A673 (cell line): ENCODE data around the gene EPO. TPM values are rescaled to one million over a fixed set of nuclear protein-coding genes. Genes with fewer than 3 reads are reported as not detected.

Source experiments
- BruUV-seq: library from RNA; stranded (reverse); fragments of 400-500 nt; replicated peaks from 2 replicates; lab custom pipeline; 2021; lab: Mats Ljungman, UMichigan
- CTCF ChIA-PET: fragments of 300-600 bp; sonication (Branson Sonifier 250); formaldehyde crosslinking; loops from one replicate; lab custom pipeline; 2022; ENCODE audit warnings: antibody characterized with exemption; lab: Charles Lee
- POLR2A ChIA-PET: fragments of 300-600 bp; sonication (Branson Sonifier 250); formaldehyde crosslinking; loops from one replicate; lab custom pipeline; 2022; ENCODE audit warnings: antibody characterized with exemption; ENCODE audit not compliant: low non-redundant PET; lab: Charles Lee
- DNase-seq: peaks from one replicate; pipeline ENCODE4 v3.0.0-alpha.2; 2015; ENCODE audit warnings: low spot score
- H3K27ac ChIP-seq: fragments of 200-600 bp; sonication (generic); 2 replicates; pipeline ENCODE4 v1.5.1; 2016; ENCODE audit warnings: mixed run types, low read depth, mild to moderate bottlenecking, mixed read lengths, antibody characterized with exemption, low read length; ENCODE audit not compliant: poor library complexity, severe bottlenecking
- H3K27me3 ChIP-seq: fragments of 200-600 bp; sonication (generic); replicated peaks from 2 replicates; pipeline ENCODE4 v1.6.1; 2017; ENCODE audit warnings: mixed run types, low read depth, mild to moderate bottlenecking, mixed read lengths, antibody characterized with exemption, low read length; ENCODE audit not compliant: insufficient read depth, poor library complexity
- H3K36me3 ChIP-seq: fragments of 200-600 bp; sonication (generic); 2 replicates; pipeline ENCODE4 v1.6.1; 2016; ENCODE audit warnings: mixed run types, mild to moderate bottlenecking, mixed read lengths, antibody characterized with exemption, low read length; ENCODE audit not compliant: insufficient read depth, poor library complexity, severe bottlenecking
- H3K4me1 ChIP-seq: fragments of 200-600 bp; sonication (generic); 2 replicates; pipeline ENCODE4 v1.6.1; 2017; ENCODE audit warnings: mixed run types, mild to moderate bottlenecking, mixed read lengths, antibody characterized with exemption, low read length; ENCODE audit not compliant: insufficient read depth, poor library complexity, severe bottlenecking
- H3K4me3 ChIP-seq: fragments of 200-600 bp; sonication (generic); 2 replicates; pipeline ENCODE4 v1.5.1; 2016; ENCODE audit warnings: low read depth, mixed run types, mild to moderate bottlenecking, mixed read lengths, low read length; ENCODE audit not compliant: poor library complexity, severe bottlenecking
- H3K9me3 ChIP-seq: fragments of 200-600 bp; sonication (generic); 2 replicates; pipeline ENCODE4 v1.6.1; 2016; ENCODE audit warnings: mixed run types, low read depth, mild to moderate bottlenecking, mixed read lengths, antibody characterized with exemption, low read length; ENCODE audit not compliant: poor library complexity, severe bottlenecking
- CTCF ChIP-seq: fragments of 300-800, 200-600 bp; sonication (generic); conservative IDR thresholded peaks from 2 replicates; pipeline ENCODE4 v1.5.1; 2017; ENCODE audit warnings: low read depth, mild to moderate bottlenecking, antibody characterized with exemption, low read length, moderate library complexity, mixed read lengths
- EZH2 ChIP-seq: fragments of 200-600 bp; sonication (generic); IDR thresholded peaks from 2 replicates; pipeline ENCODE4 v1.6.1; 2017; ENCODE audit warnings: borderline replicate concordance, low read depth, mild to moderate bottlenecking, mixed read lengths, antibody characterized with exemption, low read length; ENCODE audit not compliant: poor library complexity, severe bottlenecking
- intact Hi-C: fragments of 100-400 bp; cut with micrococcal nuclease; formaldehyde crosslinking; loops from one replicate; pipeline ENCODE4 v1.10.0; 2022; ENCODE audit not compliant: unreplicated experiment
- total RNA-seq: library from RNA; stranded (reverse); gene quantifications from 2 replicates; pipeline ENCODE4 v1.2.3, GENCODE V29; 2021

Gene EPO
- total RNA-seq, 1 experiment from 2014 or later: 0.21 TPM

- no peak for TF ChIP-seq EZH2
- ChIA-PET CTCF (interaction anchor here (0.7 kb wide), 1 partner anchor 45 kb away, joined by 3 read pairs; no protein-coding TSS in a partner anchor), POLR2A (interaction anchor here (0.6 kb wide), 1 partner anchor 16 kb away, joined by 3 read pairs; no protein-coding TSS in a partner anchor)
- Histone ChIP-seq H3K27me3 (no peaks in the 10 kb centered on the region), H3K9me3 (no peaks in the 10 kb centered on the region), H3K4me1 (peaks cover 13% of the 10 kb centered on the region), H3K36me3 (peaks cover 58% of the 10 kb centered on the region), H3K27ac (no peak overlapping the region), H3K4me3 (no peak overlapping the region)
- no TSS peak for BruUV-seq
- DNase-seq: no peak
- intact Hi-C loops: loop anchor here (10.0 kb wide), 1 partner anchor 93 kb away; the partner anchor contains the start of genes FBXO24 and LRCH4
Measured at GRCh38 chr7:100677308-100678267, 42.7 kb upstream of the EPO start.

- CTCF ChIA-PET: interaction anchor here (0.7 kb wide), 1 partner anchor 46 kb away, joined by 3 read pairs; no protein-coding TSS in a partner anchor
- no peak for DNase-seq
- BruUV-seq: TSS peak; percentile 71
- TF ChIP-seq EZH2: no peak
- TF ChIP-seq CTCF: no peak
- POLR2A ChIA-PET: no interaction called here
- Histone ChIP-seq H3K4me3 (no peak overlapping the region), H3K4me1 (peaks cover 13% of the 10 kb centered on the region), H3K9me3 (no peaks in the 10 kb centered on the region), H3K27me3 (no peaks in the 10 kb centered on the region), H3K27ac (no peak overlapping the region), H3K36me3 (peaks cover 66% of the 10 kb centered on the region)
- intact Hi-C loops: loop anchor here (10.0 kb wide), 1 partner anchor 94 kb away; the partner anchor contains the start of genes FBXO24 and LRCH4
Measured at GRCh38 chr7:100678291-100678984, 41.8 kb upstream of the EPO start.

- H3K9me3 ChIP-seq: no peaks in the 10 kb centered on the region
- no peak for TF ChIP-seq CTCF
- no peak for TF ChIP-seq EZH2
- H3K36me3 ChIP-seq: peaks cover 75% of the 10 kb centered on the region
- H3K4me1 ChIP-seq: peaks cover 13% of the 10 kb centered on the region
- DNase-seq: no peak
- TSS peak; percentile 44 for BruUV-seq
- no peaks in the 10 kb centered on the region for H3K27me3 ChIP-seq
- H3K27ac ChIP-seq: peak overlapping the region; percentile 19
- CTCF ChIA-PET: no interaction called here
- POLR2A ChIA-PET: no interaction called here
- intact Hi-C loops: loop anchor here (10.0 kb wide), 1 partner anchor 95 kb away; the partner anchor contains the start of genes FBXO24 and LRCH4
- no peak overlapping the region for H3K4me3 ChIP-seq
Measured at GRCh38 chr7:100679129-100679926, 40.9 kb upstream of the EPO start.
